Gastrocnemius medialis (tissue), 4 donors: ENCODE measurements around the gene SLC39A11. TPM values are rescaled to one million over a fixed set of nuclear protein-coding genes. Genes with fewer than 3 reads are reported as not detected.
"Not testable (repeated sequence)": the region's sequence is repeated elsewhere in the genome, so short reads cannot be mapped to it uniquely, and the experiment has no call there.

Experiments
- ATAC-seq, 2 donors: fragments of 150-250 bp; one replicate each; pipeline ENCODE4 v1.9.1; 2016
- DNase-seq, 2 donors: peaks; one replicate each; pipeline ENCODE4 v3.0.0-alpha.2; 2019
- H3K27ac ChIP-seq, 4 donors: fragments of 200-600 bp; sonication (generic); 1 replicate in 1 of 4; 2 replicates in 3 of 4; pipeline ENCODE4 v1.5.1; 2016 to 2018; ENCODE audit warnings: mild to moderate bottlenecking in 2 of 4, moderate library complexity in 1 of 4
- H3K27me3 ChIP-seq, 3 donors: fragments of 200-600 bp; sonication (generic) in 2 of 3; 1 replicate in 1 of 3; 2 replicates in 2 of 3; pipeline versions ENCODE4 v1.5.1 to v1.6.0; 2016 to 2019; ENCODE audit warnings: mild to moderate bottlenecking in 1 of 3, moderate library complexity in 1 of 3
- H3K36me3 ChIP-seq, 2 donors: fragments of 200-600 bp; sonication (generic) in 1 of 2; one replicate each; pipeline ENCODE4 v1.5.1; 2017 to 2018
- H3K4me1 ChIP-seq, 2 donors: fragments of 200-600 bp; sonication (generic) in 1 of 2; one replicate each; pipeline ENCODE4 v1.5.1; 2016 to 2017; ENCODE audit warnings: mild to moderate bottlenecking in 2 of 2
- H3K4me3 ChIP-seq, 4 donors: fragments of 200-600 bp; sonication (generic) in 3 of 4; 1 replicate in 1 of 4; 2 replicates in 3 of 4; pipeline ENCODE4 v1.5.1; 2016 to 2019; ENCODE audit warnings: mild to moderate bottlenecking in 2 of 4
- H3K9me3 ChIP-seq, 3 donors: fragments of 200-600 bp; sonication (generic) in 2 of 3; 1 replicate in 1 of 3; 2 replicates in 2 of 3; pipeline ENCODE4 v1.5.1; 2016 to 2019
- CTCF ChIP-seq, 5 experiments: fragments of 450-650 bp in 3 of 5; fragments of 200-600 bp in 2 of 5; sonication (generic) in 2 of 5; IDR thresholded peaks in 4 of 5; conservative IDR thresholded peaks in 1 of 5; 1 replicate in 4 of 5; 2 replicates in 1 of 5; pipeline ENCODE4 v1.5.1; 2016 to 2019; ENCODE audit warnings: antibody characterized with exemption in 5 of 5, mild to moderate bottlenecking in 3 of 5, moderate library complexity in 3 of 5
- POLR2A ChIP-seq, 2 donors: fragments of 450-650 bp; IDR thresholded peaks; one replicate each; pipeline ENCODE4 v1.6.1; 2017; ENCODE audit warnings: antibody characterized with exemption in 2 of 2, mild to moderate bottlenecking in 2 of 2, moderate library complexity in 2 of 2
- in situ Hi-C, 4 donors: fragments of 200-750 bp; cut with MboI; loops; one replicate each; pipeline versions ENCODE4 v1.15.0 to v1.8.0; 2017; ENCODE audit warnings: low sequenced_read_pairs in 4 of 4
- intact Hi-C: fragments of 100-400 bp; cut with DNase I; formaldehyde crosslinking; loops from one replicate; pipeline ENCODE4 v1.15.1; 2023; ENCODE audit warnings: low total_unique reads
- total RNA-seq, 4 donors: library from RNA; depleted of rRNA; stranded (reverse); fragments of >200 nt; gene quantifications; one replicate each; pipeline versions ENCODE4 v1.1.0 to v1.2.3, GENCODE V29; 2016

Gene SLC39A11
- total RNA-seq, 4 donors from 2014 or later: 7.6 to 28.4 (median 10.7) TPM

- Histone ChIP-seq H3K4me3 (no peak overlapping the region), H3K27me3 (no peaks in the 10 kb centered on the region), H3K36me3 (no peaks in the 10 kb centered on the region), H3K4me1 (no peaks in the 10 kb centered on the region), H3K27ac (no peak overlapping the region), H3K9me3 (no peaks in the 10 kb centered on the region)
- no peak for DNase-seq
- TF ChIP-seq CTCF (IDR thresholded peaks at IDR 0.05 in 4 of 5, conservative IDR thresholded peaks at IDR 0.05 in 1 of 5): no peak
- no peak for TF ChIP-seq POLR2A (IDR thresholded peaks at IDR 0.05)
- intact Hi-C loops: no loop called here
- in situ Hi-C loops: no loop called here
- ATAC-seq: no peak
Measured at GRCh38 chr17:73099511-73099910, 7.0 kb upstream of the SLC39A11 start.

GRCh38 chr17:73098919-73099318 is 6.4 kb upstream of the SLC39A11 start:
- H3K9me3 ChIP-seq: no peaks in the 10 kb centered on the region
- no peaks in the 10 kb centered on the region for H3K4me1 ChIP-seq
- TF ChIP-seq CTCF (IDR thresholded peaks at IDR 0.05 in 4 of 5, conservative IDR thresholded peaks at IDR 0.05 in 1 of 5) (no peak), POLR2A (IDR thresholded peaks at IDR 0.05) (no peak)
- intact Hi-C loops: no loop called here
- no peaks in the 10 kb centered on the region for H3K36me3 ChIP-seq
- H3K27me3 ChIP-seq: no peaks in the 10 kb centered on the region
- DNase-seq (no peak), ATAC-seq (no peak)
- in situ Hi-C loops: no loop called here
- no peak overlapping the region for H3K4me3 ChIP-seq
- no peak overlapping the region for H3K27ac ChIP-seq

- H3K4me3 ChIP-seq, H3K27ac ChIP-seq, ATAC-seq, H3K36me3 ChIP-seq, DNase-seq, H3K9me3 ChIP-seq, in situ Hi-C loops, H3K27me3 ChIP-seq, intact Hi-C loops, H3K4me1 ChIP-seq: not testable (repeated sequence)
Measured at GRCh38 chr17:73097973-73098765, 5.7 kb upstream of the SLC39A11 start.

GRCh38 chr17:73096866-73097265 is 4.4 kb upstream of the SLC39A11 start:
- in situ Hi-C loops: no loop called here
- no peak for ATAC-seq
- H3K4me1 ChIP-seq: peaks cover 5 to 6% of the 10 kb centered on the region in 2 donors
- no peaks in the 10 kb centered on the region for H3K36me3 ChIP-seq
- no peak for DNase-seq
- H3K27me3 ChIP-seq: no peaks in the 10 kb centered on the region
- H3K27ac ChIP-seq: no peak overlapping the region
- no peaks in the 10 kb centered on the region for H3K9me3 ChIP-seq
- intact Hi-C loops: no loop called here
- no peak overlapping the region for H3K4me3 ChIP-seq
- TF ChIP-seq CTCF (IDR thresholded peaks at IDR 0.05 in 4 of 5, conservative IDR thresholded peaks at IDR 0.05 in 1 of 5) (no peak), POLR2A (IDR thresholded peaks at IDR 0.05) (no peak)

GRCh38 chr17:73096211-73096610 is 3.7 kb upstream of the SLC39A11 start:
- Histone ChIP-seq H3K27me3 (no peaks in the 10 kb centered on the region), H3K4me3 (no peak overlapping the region), H3K9me3 (no peaks in the 10 kb centered on the region), H3K36me3 (no peaks in the 10 kb centered on the region), H3K4me1 (peaks cover 10% of the 10 kb centered on the region in 2 donors), H3K27ac (no peak overlapping the region)
- in situ Hi-C loops: no loop called here
- DNase-seq (no peak), ATAC-seq (no peak)
- TF ChIP-seq CTCF (IDR thresholded peaks at IDR 0.05 in 4 of 5, conservative IDR thresholded peaks at IDR 0.05 in 1 of 5) (no peak), POLR2A (IDR thresholded peaks at IDR 0.05) (no peak)
- intact Hi-C loops: no loop called here
